ENCODE measurements around the gene AP1M2. TPM values are rescaled to one million over a fixed set of nuclear protein-coding genes. Genes with fewer than 3 reads are reported as not detected.
"Not testable (repeated sequence)": the region's sequence is repeated elsewhere in the genome, so short reads cannot be mapped to it uniquely, and the experiment has no call there.

The AP1M2 gene
- total RNA-seq, 1 donor from 2014 or later, result 114 TPM

GRCh38 chr19:10582091-10582490 is 5.0 kb downstream of the AP1M2 start:
- no peak for FAIRE-seq

GRCh38 chr19:10580979-10581631 is 6.0 kb downstream of the AP1M2 start:
- Histone ChIP-seq H3K27me3 (ENCODE audit: control insufficient read depth, insufficient read depth, low read length) (no peaks in the 10 kb centered on the region), H3K36me3 (ENCODE audit: control insufficient read depth, insufficient read depth, low read length) (peaks cover 34% of the 10 kb centered on the region), H3K4me3 (ENCODE audit: low read depth, low read length) (no peak overlapping the region)
- TF ChIP-seq, protein P1, sequence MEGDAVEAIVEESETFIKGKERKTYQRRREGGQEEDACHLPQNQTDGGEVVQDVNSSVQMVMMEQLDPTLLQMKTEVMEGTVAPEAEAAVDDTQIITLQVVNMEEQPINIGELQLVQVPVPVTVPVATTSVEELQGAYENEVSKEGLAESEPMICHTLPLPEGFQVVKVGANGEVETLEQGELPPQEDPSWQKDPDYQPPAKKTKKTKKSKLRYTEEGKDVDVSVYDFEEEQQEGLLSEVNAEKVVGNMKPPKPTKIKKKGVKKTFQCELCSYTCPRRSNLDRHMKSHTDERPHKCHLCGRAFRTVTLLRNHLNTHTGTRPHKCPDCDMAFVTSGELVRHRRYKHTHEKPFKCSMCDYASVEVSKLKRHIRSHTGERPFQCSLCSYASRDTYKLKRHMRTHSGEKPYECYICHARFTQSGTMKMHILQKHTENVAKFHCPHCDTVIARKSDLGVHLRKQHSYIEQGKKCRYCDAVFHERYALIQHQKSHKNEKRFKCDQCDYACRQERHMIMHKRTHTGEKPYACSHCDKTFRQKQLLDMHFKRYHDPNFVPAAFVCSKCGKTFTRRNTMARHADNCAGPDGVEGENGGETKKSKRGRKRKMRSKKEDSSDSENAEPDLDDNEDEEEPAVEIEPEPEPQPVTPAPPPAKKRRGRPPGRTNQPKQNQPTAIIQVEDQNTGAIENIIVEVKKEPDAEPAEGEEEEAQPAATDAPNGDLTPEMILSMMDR (IDR thresholded peaks at IDR 0.05; ENCODE audit: insufficient read depth, low read length, severe bottlenecking), result peak; percentile 100
- DNase-seq (ENCODE audit: low read depth) (peak; percentile 81), FAIRE-seq (no peak)

More at GRCh38 chr19:10582091-10582490, 5.0 kb downstream of the AP1M2 start:
- Histone ChIP-seq H3K4me3 (ENCODE audit: low read depth, low read length) (no peak overlapping the region), H3K36me3 (ENCODE audit: control insufficient read depth, insufficient read depth, low read length) (peaks cover 32% of the 10 kb centered on the region), H3K27me3 (ENCODE audit: control insufficient read depth, insufficient read depth, low read length) (no peaks in the 10 kb centered on the region)
- DNase-seq (ENCODE audit: low read depth), result no peak
- TF ChIP-seq, protein P1 (IDR thresholded peaks at IDR 0.05; ENCODE audit: insufficient read depth, low read length, severe bottlenecking), result no peak

DNA sequence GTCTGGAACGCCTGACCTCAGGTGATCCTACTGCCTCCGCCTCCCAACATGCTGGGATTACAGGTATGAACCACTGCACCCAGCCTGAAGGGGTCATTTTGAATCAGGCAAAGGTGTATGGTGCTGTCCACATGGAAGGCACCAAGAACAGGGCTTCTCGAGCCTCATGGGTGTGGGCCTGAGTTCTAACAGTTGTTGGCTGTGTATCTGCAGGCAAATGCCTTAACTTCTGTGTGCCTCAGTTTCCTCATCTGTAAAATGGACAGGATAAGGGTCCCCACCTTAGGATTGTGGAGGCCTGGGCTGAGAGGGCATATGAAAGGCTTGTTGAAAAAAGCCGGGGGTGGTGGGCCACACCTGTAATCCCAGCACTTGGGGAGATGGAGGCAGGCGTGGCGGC is 9.2 kb downstream of the AP1M2 start:
- DNase-seq (ENCODE audit: low read depth), result no peak
- TF ChIP-seq, protein P1 (IDR thresholded peaks at IDR 0.05; ENCODE audit: insufficient read depth, low read length, severe bottlenecking), result no peak
- FAIRE-seq, result no peak
- peaks cover 30% of the 10 kb centered on the region for H3K36me3 ChIP-seq (ENCODE audit: control insufficient read depth, insufficient read depth, low read length)
- no peaks in the 10 kb centered on the region for H3K27me3 ChIP-seq (ENCODE audit: control insufficient read depth, insufficient read depth, low read length)
- no peak overlapping the region for H3K4me3 ChIP-seq (ENCODE audit: low read depth, low read length)

DNA sequence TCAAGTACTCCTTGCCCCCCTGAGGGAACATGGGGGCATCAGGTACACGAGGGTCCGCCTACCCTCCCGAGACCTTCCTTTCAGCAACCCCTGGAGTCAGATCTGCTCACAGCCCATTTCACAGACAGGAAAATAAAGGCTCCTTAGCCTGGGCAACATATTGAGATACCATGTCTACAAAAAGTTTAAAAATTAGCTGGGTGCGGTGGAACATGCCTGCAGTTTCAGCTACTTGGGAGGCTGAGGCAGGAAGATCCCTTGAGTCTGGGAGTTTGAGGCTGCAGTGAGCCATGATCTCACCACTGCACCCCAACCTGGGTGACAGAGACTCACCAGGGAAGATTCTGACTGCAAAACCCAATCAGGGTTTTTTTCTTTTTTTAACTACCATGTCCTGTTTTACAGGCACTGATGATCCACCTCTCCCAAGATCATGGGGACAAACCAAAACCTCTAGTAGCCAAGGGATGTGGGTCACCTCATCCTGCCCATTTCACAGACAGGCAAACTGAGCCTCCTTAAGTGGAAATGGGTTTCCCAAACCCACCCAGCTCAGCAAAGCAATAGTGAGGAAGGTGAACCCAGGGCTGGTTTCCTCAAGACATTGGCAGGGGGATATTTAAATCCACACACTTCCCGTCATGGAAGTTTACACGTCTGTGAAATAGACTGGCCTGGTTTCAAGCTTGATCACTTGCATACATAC is 11.9 kb downstream of the AP1M2 start:
- no peak for DNase-seq (ENCODE audit: low read depth)
- TF ChIP-seq, protein P1 (IDR thresholded peaks at IDR 0.05; ENCODE audit: insufficient read depth, low read length, severe bottlenecking), result no peak
- no peaks in the 10 kb centered on the region for H3K27me3 ChIP-seq (ENCODE audit: control insufficient read depth, insufficient read depth, low read length)
- H3K36me3 ChIP-seq (ENCODE audit: control insufficient read depth, insufficient read depth, low read length), result peaks cover 21% of the 10 kb centered on the region
- no peak overlapping the region for H3K4me3 ChIP-seq (ENCODE audit: low read depth, low read length)
- FAIRE-seq, result no peak

GRCh38 chr19:10574462-10574861 is 12.7 kb downstream of the AP1M2 start:
- Histone ChIP-seq H3K27me3 (ENCODE audit: control insufficient read depth, insufficient read depth, low read length) (no peaks in the 10 kb centered on the region), H3K4me3 (ENCODE audit: low read depth, low read length) (no peak overlapping the region), H3K36me3 (ENCODE audit: control insufficient read depth, insufficient read depth, low read length) (peaks cover 16% of the 10 kb centered on the region)
- FAIRE-seq, result no peak
- TF ChIP-seq, protein P1 (IDR thresholded peaks at IDR 0.05; ENCODE audit: insufficient read depth, low read length, severe bottlenecking), result no peak
- DNase-seq (ENCODE audit: low read depth), result no peak

GRCh38 chr19:10573793-10574192 is 13.3 kb downstream of the AP1M2 start:
- H3K4me3 ChIP-seq (ENCODE audit: low read depth, low read length); FAIRE-seq; H3K27me3 ChIP-seq (ENCODE audit: control insufficient read depth, insufficient read depth, low read length); DNase-seq (ENCODE audit: low read depth): not testable (repeated sequence)
- peaks cover 14% of the 10 kb centered on the region for H3K36me3 ChIP-seq (ENCODE audit: control insufficient read depth, insufficient read depth, low read length)

Data from bronchial epithelial cell (primary cell).